AG10803 (cell line): ENCODE results near the gene MCU.

ENCODE experiments used
- DNase-seq: peaks from one replicate; pipeline ENCODE4 v3.0.0; 2010; ENCODE audit warnings: low read depth
- H3K4me3 ChIP-seq: 2 replicates; pipeline ENCODE4 v1.5.1; 2011; ENCODE audit warnings: mild to moderate bottlenecking, low read length, control low read depth
- CTCF ChIP-seq: conservative IDR thresholded peaks from 2 replicates; pipeline ENCODE4 v1.5.1; 2011; ENCODE audit warnings: mild to moderate bottlenecking, low read length, control low read depth, inconsistent platforms

Gene MCU

GRCh38 chr10:72826346-72826745 lies 134.4 kb downstream of the MCU start:
- H3K4me3 ChIP-seq = no peak overlapping the region
- TF ChIP-seq CTCF = no peak

GRCh38 chr10:72828294-72828693 lies 136.4 kb downstream of the MCU start:
- no peak for TF ChIP-seq CTCF
- no peak overlapping the region for H3K4me3 ChIP-seq
- DNase-seq = no peak

More at GRCh38 chr10:72826346-72826745, 134.4 kb downstream of the MCU start:
- DNase-seq = no peak

GRCh38 chr10:72830625-72831024 lies 138.7 kb downstream of the MCU start:
- DNase-seq = no peak
- H3K4me3 ChIP-seq = no peak overlapping the region
- TF ChIP-seq CTCF = no peak

- peak; percentile 3 for DNase-seq
- H3K4me3 ChIP-seq = no peak overlapping the region
- no peak for TF ChIP-seq CTCF
Observed at GRCh38 chr10:72831696-72832409, 139.9 kb downstream of the MCU start.

GRCh38 chr10:72832701-72833100 lies 140.8 kb downstream of the MCU start:
- H3K4me3 ChIP-seq = no peak overlapping the region
- no peak for TF ChIP-seq CTCF
- peak; percentile 10 for DNase-seq

GRCh38 chr10:72834183-72834825 lies 142.4 kb downstream of the MCU start:
- DNase-seq = peak; percentile 74
- no peak overlapping the region for H3K4me3 ChIP-seq
- TF ChIP-seq CTCF = peak; percentile 77

GRCh38 chr10:72840319-72840718 lies 148.4 kb downstream of the MCU start:
- no peak for TF ChIP-seq CTCF
- DNase-seq = no peak
- no peak overlapping the region for H3K4me3 ChIP-seq
